Loucy (cell line): ENCODE measurements around the gene CPXM2.

ENCODE experiments used
- H2AFZ ChIP-seq: fragments of 200-600 bp; sonication (generic); 2 replicates; pipeline ENCODE4 v1.6.0; 2016; ENCODE audit warnings: antibody characterized with exemption, mild to moderate bottlenecking, low read length, moderate library complexity
- H3F3A ChIP-seq: fragments of 200-600 bp; 2 replicates; pipeline ENCODE4 v1.6.0; 2016; ENCODE audit warnings: antibody characterized with exemption, low read depth, mild to moderate bottlenecking
- H3K27me3 ChIP-seq: fragments of 200-600 bp; sonication (generic); 2 replicates; pipeline ENCODE4 v1.6.1; 2014; ENCODE audit warnings: low read length, mild to moderate bottlenecking; ENCODE audit not compliant: insufficient read depth, poor library complexity, severe bottlenecking
- H3K36me3 ChIP-seq: fragments of 200-600 bp; sonication (generic); 2 replicates; pipeline ENCODE4 v1.6.1; 2016; ENCODE audit warnings: low read length; ENCODE audit not compliant: insufficient read depth
- H3K4me1 ChIP-seq: fragments of 200-600 bp; sonication (generic); 2 replicates; pipeline ENCODE4 v1.5.1; 2014; ENCODE audit warnings: low read length, mild to moderate bottlenecking; ENCODE audit not compliant: insufficient read depth, poor library complexity, severe bottlenecking
- H3K4me2 ChIP-seq: fragments of 200-600 bp; sonication (generic); 2 replicates; pipeline ENCODE4 v1.6.0; 2014; ENCODE audit warnings: antibody characterized with exemption, low read length, low read depth, mild to moderate bottlenecking; ENCODE audit not compliant: poor library complexity, severe bottlenecking
- H3K4me3 ChIP-seq: fragments of 200-600 bp; sonication (generic); 2 replicates; pipeline ENCODE4 v1.5.1; 2014; ENCODE audit warnings: low read length, mild to moderate bottlenecking, mixed read lengths; ENCODE audit not compliant: poor library complexity, severe bottlenecking
- H3K79me2 ChIP-seq: fragments of 200-600 bp; sonication (generic); 2 replicates; pipeline ENCODE4 v1.6.1; 2014; ENCODE audit warnings: low read length; ENCODE audit not compliant: insufficient read depth
- H3K9ac ChIP-seq: fragments of 200-600 bp; sonication (generic); 2 replicates; pipeline ENCODE4 v1.6.0; 2014; ENCODE audit warnings: mild to moderate bottlenecking, low read depth, low read length, moderate library complexity; ENCODE audit not compliant: poor library complexity, severe bottlenecking
- H3K9me2 ChIP-seq: fragments of 200-600 bp; sonication (generic); replicated peaks from 2 replicates; pipeline ENCODE4 v1.6.1; 2016; ENCODE audit warnings: low read depth, low read length, mixed read lengths
- H3K9me3 ChIP-seq: fragments of 200-600 bp; sonication (generic); 2 replicates; pipeline ENCODE4 v1.6.1; 2014; ENCODE audit warnings: mild to moderate bottlenecking, antibody characterized with exemption, low read length, low read depth; ENCODE audit not compliant: insufficient read depth
- H4K20me1 ChIP-seq: fragments of 200-600 bp; sonication (generic); 2 replicates; pipeline ENCODE4 v1.6.0; 2014; ENCODE audit warnings: antibody characterized with exemption, low read length, mild to moderate bottlenecking; ENCODE audit not compliant: insufficient read depth, poor library complexity, severe bottlenecking
- CTCF ChIP-seq: fragments of 200-600 bp; sonication (generic); conservative IDR thresholded peaks from 2 replicates; pipeline ENCODE4 v1.5.1; 2014; ENCODE audit warnings: mild to moderate bottlenecking, antibody characterized with exemption, low read length
- EZH2phosphoT487 ChIP-seq: fragments of 200-600 bp; IDR thresholded peaks from 2 replicates; pipeline ENCODE4 v1.6.1; 2018; ENCODE audit warnings: antibody characterized with exemption, mild to moderate bottlenecking, moderate library complexity, borderline replicate concordance

Gene CPXM2

GRCh38 chr10:123888751-123889150 lies 2.9 kb downstream of the CPXM2 start:
- no peak overlapping the region for H3K4me2 ChIP-seq
- no peaks in the 10 kb centered on the region for H3K79me2 ChIP-seq

GRCh38 chr10:123888256-123888655 lies 3.4 kb downstream of the CPXM2 start:
- H3K36me3 ChIP-seq: no peaks in the 10 kb centered on the region
- H3K9me2 ChIP-seq: no peaks in the 10 kb centered on the region
- H3K4me1 ChIP-seq: no peaks in the 10 kb centered on the region
- H3K4me2 ChIP-seq: no peak overlapping the region
- H3K9me3 ChIP-seq: 0 out of 2 replicates have a peak, but pooled peaks cover 3% of the 10 kb centered on the region
- H4K20me1 ChIP-seq: no peaks in the 10 kb centered on the region
- no peak overlapping the region for H3K4me3 ChIP-seq
- H3K27me3 ChIP-seq: no peaks in the 10 kb centered on the region
- H3F3A ChIP-seq: no peaks in the 10 kb centered on the region
- H3K9ac ChIP-seq: no peak overlapping the region
- TF ChIP-seq EZH2phosphoT487: no peak
- no peak for TF ChIP-seq CTCF
- H2AFZ ChIP-seq: no peak overlapping the region
- no peaks in the 10 kb centered on the region for H3K79me2 ChIP-seq

More at GRCh38 chr10:123888751-123889150, 2.9 kb downstream of the CPXM2 start:
- no peak overlapping the region for H3K4me3 ChIP-seq
- TF ChIP-seq CTCF: no peak
- H3K9ac ChIP-seq: no peak overlapping the region
- H3K36me3 ChIP-seq: no peaks in the 10 kb centered on the region
- H3K27me3 ChIP-seq: no peaks in the 10 kb centered on the region
- no peaks in the 10 kb centered on the region for H3F3A ChIP-seq
- no peak overlapping the region for H2AFZ ChIP-seq
- H3K4me1 ChIP-seq: no peaks in the 10 kb centered on the region
- 0 out of 2 replicates have a peak, but pooled peaks cover 3% of the 10 kb centered on the region for H3K9me3 ChIP-seq
- H3K9me2 ChIP-seq: no peaks in the 10 kb centered on the region
- H4K20me1 ChIP-seq: no peaks in the 10 kb centered on the region

- TF ChIP-seq EZH2phosphoT487 (no peak), CTCF (no peak)
- H3K36me3 ChIP-seq: no peaks in the 10 kb centered on the region
- no peak overlapping the region for H3K9ac ChIP-seq
- H3K27me3 ChIP-seq: no peaks in the 10 kb centered on the region
- H3K4me1 ChIP-seq: no peaks in the 10 kb centered on the region
- 0 out of 2 replicates have a peak, but pooled peaks cover 3% of the 10 kb centered on the region for H3K9me3 ChIP-seq
- H3K79me2 ChIP-seq: no peaks in the 10 kb centered on the region
- H3F3A ChIP-seq: no peaks in the 10 kb centered on the region
- H2AFZ ChIP-seq: no peak overlapping the region
- no peaks in the 10 kb centered on the region for H4K20me1 ChIP-seq
- no peak overlapping the region for H3K4me3 ChIP-seq
- H3K4me2 ChIP-seq: no peak overlapping the region
- no peaks in the 10 kb centered on the region for H3K9me2 ChIP-seq
Measured at GRCh38 chr10:123886292-123886691, 5.3 kb downstream of the CPXM2 start.
